B cell (primary cell): ENCODE data around the gene GPATCH8. TPM values are rescaled to one million over a fixed set of nuclear protein-coding genes. Genes with fewer than 3 reads are reported as not detected.

ENCODE experiments used
- ATAC-seq: fragments of 200-7000 bp; cut with Tn5 transposase; one replicate; pipeline ENCODE4 v1.10.0; 2021; ENCODE audit warnings: low read depth, mild to moderate bottlenecking, moderate number of reproducible peaks, moderate library complexity
- CTCF ChIA-PET: fragments of 350-600 bp; sonication (Branson Sonifier 250); formaldehyde crosslinking; loops from one replicate; lab custom pipeline; 2021; ENCODE audit warnings: antibody characterized with exemption, inconsistent platforms; lab: Charles Lee
- POLR2A ChIA-PET: fragments of 350-600 bp; sonication (Branson Sonifier 250); formaldehyde crosslinking; loops from one replicate; lab custom pipeline; 2021; ENCODE audit warnings: antibody characterized with exemption; lab: Charles Lee
- DNase-seq: peaks from one replicate; pipeline ENCODE4 v3.0.0; 2013
- H2AFZ ChIP-seq: 2 replicates; pipeline ENCODE4 v1.6.1; 2012; ENCODE audit warnings: mild to moderate bottlenecking, low read depth, low read length; ENCODE audit not compliant: insufficient read depth, poor library complexity, severe bottlenecking
- H3K27ac ChIP-seq, 2 donors: 1 replicate in 1 of 2; 2 replicates in 1 of 2; pipeline ENCODE4 v1.5.1; 2012 to 2013; ENCODE audit warnings: low read length in 2 of 2, mild to moderate bottlenecking in 2 of 2, moderate library complexity in 1 of 2
- H3K27me3 ChIP-seq, 4 experiments: fragments of 200-600 bp in 1 of 4; sonication (generic) in 1 of 4; replicated peaks in 1 of 4; 1 replicate in 2 of 4; 2 replicates in 2 of 4; pipeline versions ENCODE4 v1.6.1 to v1.7.0; 2013 to 2016; ENCODE audit warnings: low read length in 3 of 4, mild to moderate bottlenecking in 2 of 4, mixed read lengths in 1 of 4, moderate library complexity in 1 of 4; ENCODE audit not compliant: insufficient read depth in 4 of 4, control insufficient read depth in 3 of 4; ENCODE audit errors: control extremely low read depth in 1 of 4
- H3K36me3 ChIP-seq, 2 experiments: replicated peaks in 1 of 2; 1 replicate in 1 of 2; 2 replicates in 1 of 2; pipeline versions ENCODE4 v1.6.1 to v1.7.1; 2013; ENCODE audit warnings: low read length in 1 of 2; ENCODE audit not compliant: insufficient read depth in 2 of 2, control insufficient read depth in 1 of 2; ENCODE audit errors: control extremely low read depth in 1 of 2, extremely low read depth in 1 of 2
- H3K4me1 ChIP-seq, 2 donors: fragments of 200-600 bp in 1 of 2; sonication (generic) in 1 of 2; 1 replicate in 1 of 2; 2 replicates in 1 of 2; pipeline versions ENCODE4 v1.5.1 to v1.6.1; 2013 to 2017; ENCODE audit warnings: low read length in 2 of 2; ENCODE audit not compliant: control insufficient read depth in 2 of 2, insufficient read depth in 2 of 2
- H3K4me2 ChIP-seq: replicated peaks from 2 replicates; pipeline ENCODE3; 2012; ENCODE audit warnings: mild to moderate bottlenecking, low read depth, low read length; ENCODE audit not compliant: poor library complexity, severe bottlenecking
- H3K4me3 ChIP-seq, 5 experiments: fragments of 200-600 bp in 1 of 5; sonication (generic) in 1 of 5; 1 replicate in 3 of 5; 2 replicates in 2 of 5; pipeline versions ENCODE4 v1.5.1 to v1.7.0; 2011 to 2016; ENCODE audit warnings: low read length in 4 of 5, mild to moderate bottlenecking in 4 of 5, low read depth in 2 of 5, control low read depth in 1 of 5, moderate library complexity in 1 of 5; ENCODE audit not compliant: insufficient read depth in 1 of 5; ENCODE audit errors: control extremely low read depth in 1 of 5, extremely low read depth in 1 of 5
- H3K79me2 ChIP-seq: fragments of 200-600 bp; sonication (generic); one replicate; pipeline ENCODE4 v1.6.0; 2016; ENCODE audit warnings: low read length; ENCODE audit not compliant: control insufficient read depth, insufficient read depth
- H3K9ac ChIP-seq: fragments of 200-600 bp; sonication (generic); 2 replicates; pipeline ENCODE4 v1.6.1; 2017; ENCODE audit warnings: mild to moderate bottlenecking, low read length, moderate library complexity
- H3K9me3 ChIP-seq, 3 donors: one replicate each; pipeline versions ENCODE4 v1.6.1 to v1.7.1; 2013; ENCODE audit warnings: low read length in 2 of 3; ENCODE audit not compliant: control insufficient read depth in 2 of 3, insufficient read depth in 1 of 3; ENCODE audit errors: control extremely low read depth in 1 of 3
- H4K20me1 ChIP-seq: 2 replicates; pipeline ENCODE4 v1.6.0; 2012; ENCODE audit warnings: mild to moderate bottlenecking, low read length; ENCODE audit not compliant: insufficient read depth, control insufficient read depth, poor library complexity, severe bottlenecking
- H3K27ac Mint-ChIP-seq: one replicate; pipeline ENCODE4 v1.8.0; 2021; ENCODE audit warnings: mixed read lengths
- H3K27me3 Mint-ChIP-seq: one replicate; pipeline ENCODE4 v1.8.0; 2021; ENCODE audit warnings: mixed read lengths
- H3K4me1 Mint-ChIP-seq: one replicate; pipeline ENCODE4 v1.8.0; 2021; ENCODE audit warnings: mixed read lengths
- H3K4me3 Mint-ChIP-seq: one replicate; pipeline ENCODE4 v1.8.0; 2021; ENCODE audit warnings: mixed read lengths
- H3K9me3 Mint-ChIP-seq: one replicate; pipeline ENCODE4 v1.8.0; 2022; ENCODE audit warnings: mixed read lengths; ENCODE audit not compliant: insufficient read depth
- EZH2 ChIP-seq: IDR thresholded peaks from 2 replicates; pipeline ENCODE4 v1.6.1; 2012; ENCODE audit warnings: borderline replicate concordance, low read depth, mild to moderate bottlenecking, moderate library complexity, low read length; ENCODE audit not compliant: insufficient read depth, poor library complexity, severe bottlenecking
- WGBS: methylation state at CpG from one replicate; pipeline ENCODE4 v1.1.5; 2013; ENCODE audit warnings: missing lambda C conversion rate; ENCODE audit not compliant: insufficient coverage; 5-methylcytosine and 5-hydroxymethylcytosine counted together
- intact Hi-C: fragments of 100-400 bp; cut with micrococcal nuclease; formaldehyde crosslinking; loops from one replicate; pipeline ENCODE4 v1.10.0; 2022
- polyA plus RNA-seq: library from polyadenylated mRNA; depleted of rRNA; stranded (reverse); fragments of >200 nt; gene quantifications from 2 replicates; pipeline ENCODE4 v1.2.3, GENCODE V29; 2012
- total RNA-seq, 2 donors: library from RNA; stranded (reverse); fragments of 120-200 nt in 1 of 2; gene quantifications; 1 replicate in 1 of 2; 2 replicates in 1 of 2; pipeline versions ENCODE4 v1.2.3 to v1.2.4, GENCODE V29; 2013 to 2022
- TF ChIP-seq, protein P1 (sequence below): fragments of 200-600 bp; IDR thresholded peaks from one replicate; pipeline ENCODE4 v1.8.0; 2022; ENCODE audit warnings: antibody characterized with exemption, mild to moderate bottlenecking

Gene GPATCH8
- total and polyA plus RNA-seq, 2 donors (not counting 1 experiment from before 2014, with no cell fraction given), result 28.3 to 83.4 TPM

DNA sequence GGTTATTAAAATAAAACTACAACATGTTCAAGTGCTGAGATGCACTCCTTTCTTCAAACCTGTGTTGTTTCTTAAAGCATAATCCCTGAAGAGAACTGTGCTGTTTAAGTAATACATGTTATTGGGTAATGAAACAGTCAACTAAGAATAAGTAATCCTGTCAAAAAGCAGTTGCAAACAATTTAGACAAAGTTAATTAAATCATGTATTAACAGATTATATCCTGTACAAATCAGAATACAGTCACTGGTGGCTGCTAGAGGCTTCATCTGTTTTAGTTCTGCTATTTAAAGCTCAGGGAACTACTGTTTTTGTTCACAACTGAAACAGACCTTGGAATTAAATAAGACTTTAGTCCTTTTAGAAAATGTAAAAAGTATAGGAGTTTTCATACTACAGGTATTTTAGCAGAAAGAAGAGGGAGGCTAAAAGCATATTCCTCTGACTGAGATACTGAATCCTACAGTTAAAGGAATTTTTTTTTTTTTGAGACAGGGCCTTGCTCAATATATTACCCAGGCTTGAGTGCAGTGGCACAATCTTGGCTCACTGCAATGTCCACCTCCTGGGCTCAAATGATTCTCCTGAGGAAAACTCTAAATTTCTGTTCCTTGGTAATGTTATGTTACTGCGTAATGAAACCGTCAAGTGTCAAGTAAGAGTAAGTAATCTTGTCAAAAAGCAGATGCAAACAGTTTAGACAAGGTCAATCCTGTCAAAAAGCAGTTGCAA is 86.5 kb downstream of the GPATCH8 start:
- Histone ChIP-seq H3K27me3 (no peaks in the 10 kb centered on the region), H3K9me3 (no peaks in the 10 kb centered on the region), H3K4me2 (no peak overlapping the region), H4K20me1 (peaks cover 3% of the 10 kb centered on the region), H3K79me2 (peaks cover 3% of the 10 kb centered on the region), H3K4me1 (no peaks in the 10 kb centered on the region), H2AFZ (no peak overlapping the region), H3K36me3 (peaks cover 14 to 49% of the 10 kb centered on the region in 2 experiments), H3K4me3 (no peak overlapping the region), H3K9ac (no peak overlapping the region), H3K27ac (no peak overlapping the region)
- no peak for TF ChIP-seq EZH2
- TF ChIP-seq, protein P1, sequence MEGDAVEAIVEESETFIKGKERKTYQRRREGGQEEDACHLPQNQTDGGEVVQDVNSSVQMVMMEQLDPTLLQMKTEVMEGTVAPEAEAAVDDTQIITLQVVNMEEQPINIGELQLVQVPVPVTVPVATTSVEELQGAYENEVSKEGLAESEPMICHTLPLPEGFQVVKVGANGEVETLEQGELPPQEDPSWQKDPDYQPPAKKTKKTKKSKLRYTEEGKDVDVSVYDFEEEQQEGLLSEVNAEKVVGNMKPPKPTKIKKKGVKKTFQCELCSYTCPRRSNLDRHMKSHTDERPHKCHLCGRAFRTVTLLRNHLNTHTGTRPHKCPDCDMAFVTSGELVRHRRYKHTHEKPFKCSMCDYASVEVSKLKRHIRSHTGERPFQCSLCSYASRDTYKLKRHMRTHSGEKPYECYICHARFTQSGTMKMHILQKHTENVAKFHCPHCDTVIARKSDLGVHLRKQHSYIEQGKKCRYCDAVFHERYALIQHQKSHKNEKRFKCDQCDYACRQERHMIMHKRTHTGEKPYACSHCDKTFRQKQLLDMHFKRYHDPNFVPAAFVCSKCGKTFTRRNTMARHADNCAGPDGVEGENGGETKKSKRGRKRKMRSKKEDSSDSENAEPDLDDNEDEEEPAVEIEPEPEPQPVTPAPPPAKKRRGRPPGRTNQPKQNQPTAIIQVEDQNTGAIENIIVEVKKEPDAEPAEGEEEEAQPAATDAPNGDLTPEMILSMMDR, result no peak
- intact Hi-C loops, result no loop called here
- no peak for ATAC-seq
- no peaks in the 10 kb centered on the region for H3K4me1 Mint-ChIP-seq
- ChIA-PET CTCF (no interaction called here), POLR2A (interaction anchor here (0.5 kb wide), 1 partner anchor 20 kb away, joined by 4 read pairs; no protein-coding TSS in a partner anchor)
- H3K9me3 Mint-ChIP-seq, result no peaks in the 10 kb centered on the region
- WGBS, result no CpG with 5 or more reads among the region's 2 CpGs
- no peaks in the 10 kb centered on the region for H3K27me3 Mint-ChIP-seq
- no peak overlapping the region for H3K4me3 Mint-ChIP-seq
- H3K27ac Mint-ChIP-seq, result no peak overlapping the region
- DNase-seq, result no peak

DNA sequence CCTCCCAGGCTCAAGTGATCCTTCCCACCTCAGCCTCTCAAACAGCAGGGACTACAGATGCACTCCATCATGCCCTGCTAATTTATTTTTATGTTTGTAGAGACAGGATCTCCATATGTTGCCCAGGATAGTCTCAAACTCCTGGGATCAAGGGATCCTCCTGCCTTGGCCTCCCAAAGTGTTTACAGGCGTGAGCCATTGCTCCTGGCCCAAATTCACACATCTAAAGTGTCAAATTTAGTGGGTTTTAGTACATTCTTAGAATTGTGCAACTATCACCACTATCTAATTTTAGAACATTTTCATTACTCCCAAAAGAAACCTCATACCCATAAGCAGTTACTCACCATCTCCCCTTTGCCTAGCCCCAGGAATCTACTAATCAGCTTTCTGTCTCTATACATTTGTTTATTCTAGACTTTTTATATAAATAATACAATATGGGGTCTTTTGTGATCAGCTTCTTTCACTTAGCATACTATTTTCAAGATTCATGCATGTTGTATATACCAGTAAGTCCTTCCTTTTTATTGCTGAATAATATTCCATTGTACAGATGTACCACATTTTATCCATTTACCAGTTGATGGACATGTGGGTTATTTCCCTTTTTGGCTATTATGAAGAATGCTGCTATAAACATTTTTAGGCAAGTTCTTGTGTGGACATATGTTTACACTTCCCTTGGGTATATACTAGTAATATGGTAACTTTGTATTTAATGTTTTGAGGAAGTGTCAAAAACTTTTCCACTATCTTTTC is 88.6 kb downstream of the GPATCH8 start:
- WGBS, result 100% methylated on average over 1 of the region's 1 CpG
- ATAC-seq (no peak), DNase-seq (no peak)
- Mint-ChIP-seq H3K9me3 (no peaks in the 10 kb centered on the region), H3K4me3 (no peak overlapping the region), H3K27ac (no peak overlapping the region), H3K27me3 (no peaks in the 10 kb centered on the region), H3K4me1 (no peaks in the 10 kb centered on the region)
- POLR2A ChIA-PET, result no interaction called here
- no peak overlapping the region for H3K9ac ChIP-seq
- H4K20me1 ChIP-seq, result no peaks in the 10 kb centered on the region
- intact Hi-C loops, result no loop called here
- no peak overlapping the region for H2AFZ ChIP-seq
- TF ChIP-seq, protein P1, result no peak
- TF ChIP-seq EZH2, result no peak
- no peak overlapping the region for H3K4me3 ChIP-seq
- no peaks in the 10 kb centered on the region for H3K27me3 ChIP-seq
- H3K27ac ChIP-seq, result no peak overlapping the region
- H3K9me3 ChIP-seq, result no peaks in the 10 kb centered on the region
- H3K4me1 ChIP-seq, result no peaks in the 10 kb centered on the region
- H3K79me2 ChIP-seq, result no peaks in the 10 kb centered on the region
- CTCF ChIA-PET, result no interaction called here
- H3K36me3 ChIP-seq, result peaks cover 15 to 38% of the 10 kb centered on the region in 2 experiments
- no peak overlapping the region for H3K4me2 ChIP-seq
